Lung (tissue), 12 donors: ENCODE measurements around the gene SIM2. TPM values are rescaled to one million over a fixed set of nuclear protein-coding genes. Genes with fewer than 3 reads are reported as not detected.

Source experiments
- ATAC-seq: fragments of 200-7000 bp; cut with Tn5 transposase; one replicate; pipeline ENCODE4 v1.9.1; 2020; ENCODE audit warnings: moderate number of reproducible peaks; ENCODE audit not compliant: insufficient read depth, low FRiP score
- DNase-seq, 3 donors: peaks; one replicate each; pipeline ENCODE4 v3.0.0-alpha.2; 2013 to 2017
- H3K27ac ChIP-seq, 2 donors: one replicate each; pipeline ENCODE4 v1.5.1; 2013; ENCODE audit warnings: mild to moderate bottlenecking in 2 of 2, moderate library complexity in 2 of 2, control low read depth in 1 of 2, inconsistent platforms in 1 of 2, low read depth in 1 of 2, low read length in 1 of 2
- H3K27me3 ChIP-seq, 3 donors: one replicate each; pipeline ENCODE4 v1.5.1; 2013; ENCODE audit warnings: low read length in 2 of 3; ENCODE audit not compliant: control insufficient read depth in 3 of 3, insufficient read depth in 3 of 3
- H3K36me3 ChIP-seq, 4 donors: one replicate each; pipeline ENCODE4 v1.5.1; 2013; ENCODE audit warnings: low read length in 4 of 4, mild to moderate bottlenecking in 1 of 4, moderate library complexity in 1 of 4; ENCODE audit not compliant: control insufficient read depth in 4 of 4, insufficient read depth in 4 of 4
- H3K4me1 ChIP-seq, 5 donors: one replicate each; pipeline ENCODE4 v1.5.1; 2013; ENCODE audit warnings: low read length in 5 of 5, mild to moderate bottlenecking in 2 of 5, moderate library complexity in 1 of 5; ENCODE audit not compliant: control insufficient read depth in 5 of 5, insufficient read depth in 5 of 5
- H3K4me3 ChIP-seq: one replicate; pipeline ENCODE4 v1.5.1; 2013; ENCODE audit warnings: mild to moderate bottlenecking, control low read depth, moderate library complexity
- H3K9ac ChIP-seq, 2 donors: one replicate each; pipeline ENCODE4 v1.5.1; 2013; ENCODE audit warnings: low read length in 2 of 2, control low read depth in 1 of 2; ENCODE audit not compliant: insufficient read depth in 1 of 2
- H3K9me3 ChIP-seq, 4 donors: one replicate each; pipeline ENCODE4 v1.5.1; 2013; ENCODE audit warnings: low read length in 3 of 4, mild to moderate bottlenecking in 1 of 4, moderate library complexity in 1 of 4; ENCODE audit not compliant: control insufficient read depth in 4 of 4, insufficient read depth in 3 of 4
- CTCF ChIP-seq: IDR thresholded peaks from 2 replicates; pipeline ENCODE4 v1.5.1; 2012; ENCODE audit warnings: mild to moderate bottlenecking; ENCODE audit errors: control extremely low read depth, extremely low read depth
- WGBS, 2 donors: extraction: QIAGEN DNeasy Blood & Tissue Kit; methylation state at CpG; one replicate each; pipeline ENCODE4 v1.1.7; 2013; 5-methylcytosine and 5-hydroxymethylcytosine counted together
- polyA plus RNA-seq, 2 donors: library from polyadenylated mRNA; stranded (reverse); fragments of 200-250 nt; gene quantifications; one replicate each; pipeline ENCODE4 v1.2.1, GENCODE V29; 2013
- total RNA-seq, 2 donors: library from RNA; depleted of rRNA in 1 of 2; stranded (reverse); fragments of >200 nt in 1 of 2; gene quantifications; one replicate each; pipeline ENCODE4 v1.2.1, GENCODE V29; 2014 to 2021
- donor health status: control.
- donor health status: control.
- donor health status: Bipolar disorder and iron deficiency.
- donor health status: healthy.
- donor health status: DM: yes; HTN: yes; CAD: no.

SIM2 gene
- total and polyA plus RNA-seq, 4 donors = not detected

GRCh38 chr21:36729310-36729970 lies 30.5 kb downstream of the SIM2 start:
- Histone ChIP-seq H3K4me1 (peaks cover 0 to 12% (median 0%) of the 10 kb centered on the region in 5 donors), H3K36me3 (no peaks in the 10 kb centered on the region), H3K9me3 (peaks cover 0 to 4% (median 0%) of the 10 kb centered on the region in 4 donors), H3K27ac (no peak overlapping the region), H3K9ac (no peak overlapping the region), H3K4me3 (no peak overlapping the region), H3K27me3 (peaks cover 0 to 4% (median 2%) of the 10 kb centered on the region in 3 donors)
- DNase-seq = no peak
- WGBS, 2 donors = 79 to 83% methylated on average over 18 of the region's 18 CpGs
- no peak for TF ChIP-seq CTCF
- no peak for ATAC-seq

- WGBS, 2 donors = 65 to 85% methylated on average over 30 of the region's 30 CpGs
- Histone ChIP-seq H3K27me3 (peaks cover 0 to 4% (median 2%) of the 10 kb centered on the region in 3 donors), H3K4me3 (no peak overlapping the region), H3K4me1 (peaks cover 0 to 12% (median 0%) of the 10 kb centered on the region in 5 donors), H3K9me3 (peaks cover 0 to 10% (median 0%) of the 10 kb centered on the region in 4 donors), H3K9ac (no peak overlapping the region), H3K27ac (no peak overlapping the region), H3K36me3 (no peaks in the 10 kb centered on the region)
- TF ChIP-seq CTCF = no peak
- peak; percentile 27 to 73 (median 41) for DNase-seq
- ATAC-seq = no peak
Observed at GRCh38 chr21:36730291-36731281, 31.7 kb downstream of the SIM2 start.

GRCh38 chr21:36732217-36732616 lies 33.3 kb downstream of the SIM2 start:
- no peak overlapping the region for H3K4me3 ChIP-seq
- no peak overlapping the region for H3K27ac ChIP-seq
- no peak overlapping the region for H3K9ac ChIP-seq
- no peak for DNase-seq
- 76 to 85% methylated on average over 14 of the region's 14 CpGs for WGBS, 2 donors
- no peak for ATAC-seq
- TF ChIP-seq CTCF = no peak
- H3K36me3 ChIP-seq = no peaks in the 10 kb centered on the region
- peaks cover 0 to 4% (median 2%) of the 10 kb centered on the region in 3 donors for H3K27me3 ChIP-seq
- peaks cover 0 to 10% (median 0%) of the 10 kb centered on the region in 4 donors for H3K9me3 ChIP-seq
- peaks cover 0 to 12% (median 0%) of the 10 kb centered on the region in 5 donors for H3K4me1 ChIP-seq
